Kidney capillary endothelial cell (primary cell): ENCODE data around the gene HIPK2.

Experiments used
- DNase-seq: peaks from one replicate; pipeline ENCODE4 v3.0.0-alpha.2; 2018; ENCODE audit warnings: low spot score

HIPK2 gene

GRCh38 chr7:139714163-139714901 is 63.5 kb downstream of the HIPK2 start:
- no peak for DNase-seq

GRCh38 chr7:139713526-139714162 is 64.2 kb downstream of the HIPK2 start:
- no peak for DNase-seq

GRCh38 chr7:139713061-139713460 is 64.7 kb downstream of the HIPK2 start:
- no peak for DNase-seq

GRCh38 chr7:139711991-139712743 is 65.6 kb downstream of the HIPK2 start:
- no peak for DNase-seq

- no peak for DNase-seq
These were observed 67.8 kb downstream of the HIPK2 start for GRCh38 chr7:139710036-139710435.

- no peak for DNase-seq
These were observed 68.3 kb downstream of the HIPK2 start for GRCh38 chr7:139709485-139709884.

GRCh38 chr7:139708541-139708940 is 69.3 kb downstream of the HIPK2 start:
- no peak for DNase-seq

GRCh38 chr7:139706837-139707236 is 71.0 kb downstream of the HIPK2 start:
- no peak for DNase-seq

- no peak for DNase-seq
These were observed 73.4 kb downstream of the HIPK2 start for GRCh38 chr7:139704308-139704879.

- no peak for DNase-seq
These were observed 74.1 kb downstream of the HIPK2 start for GRCh38 chr7:139703487-139704307.

- DNase-seq: no peak
These were observed 74.8 kb downstream of the HIPK2 start for GRCh38 chr7:139702811-139703486.

- no peak for DNase-seq
These were observed 75.5 kb downstream of the HIPK2 start for GRCh38 chr7:139702313-139702731.

GRCh38 chr7:139701908-139702307 is 75.9 kb downstream of the HIPK2 start:
- no peak for DNase-seq

- DNase-seq: no peak
These were observed 77.1 kb downstream of the HIPK2 start for GRCh38 chr7:139700505-139701235.

GRCh38 chr7:139699640-139700504 is 77.9 kb downstream of the HIPK2 start:
- no peak for DNase-seq

- DNase-seq: no peak
These were observed 79.0 kb downstream of the HIPK2 start for GRCh38 chr7:139698844-139699243.

GRCh38 chr7:139698278-139698677 is 79.5 kb downstream of the HIPK2 start:
- no peak for DNase-seq

GRCh38 chr7:139697056-139697455 is 80.7 kb downstream of the HIPK2 start:
- no peak for DNase-seq

- no peak for DNase-seq
These were observed 81.2 kb downstream of the HIPK2 start for GRCh38 chr7:139696552-139696951.

GRCh38 chr7:139695588-139695987 is 82.2 kb downstream of the HIPK2 start:
- DNase-seq: no peak
